Ureter (tissue), 1 donor: Measurements from ENCODE around the gene SCAF11. TPM values are rescaled to one million over a fixed set of nuclear protein-coding genes. Genes with fewer than 3 reads are reported as not detected.
"Not testable (repeated sequence)": the region's sequence is repeated elsewhere in the genome, so short reads cannot be mapped to it uniquely, and the experiment has no call there.

Source experiments
- DNase-seq: peaks from one replicate; pipeline ENCODE4 v3.0.0-alpha.2; 2020; ENCODE audit warnings: low spot score
- total RNA-seq: library from RNA; stranded (reverse); gene quantifications from one replicate; pipeline ENCODE4 v1.2.4, GENCODE V29; 2023
- donor health status: DM: yes; HTN: yes; CAD: no.

SCAF11 gene
- 163 TPM for total RNA-seq

- peak; percentile 100 for DNase-seq
Observed at GRCh38 chr12:45990468-45991283, at the start of gene SCAF11. Gene SCAF11 (minus strand): TSS chr12:45990574. CDS start chr12:45964167, 26,407 bp downstream.

- not testable (repeated sequence) for DNase-seq
Observed at GRCh38 chr12:46037066-46037465, 46.7 kb upstream of the SCAF11 start.

GRCh38 chr12:46027172-46027571, 36.8 kb upstream of the SCAF11 start:
- no peak for DNase-seq

GRCh38 chr12:46024099-46024498, 33.7 kb upstream of the SCAF11 start:
- no peak for DNase-seq

GRCh38 chr12:46020768-46021167, 30.4 kb upstream of the SCAF11 start:
- DNase-seq = no peak

- DNase-seq = not testable (repeated sequence)
Observed at GRCh38 chr12:46018712-46019111, 28.3 kb upstream of the SCAF11 start.

- DNase-seq = not testable (repeated sequence)
Observed at GRCh38 chr12:46017866-46018375, 27.5 kb upstream of the SCAF11 start.

GRCh38 chr12:46005823-46006222, 15.4 kb upstream of the SCAF11 start:
- no peak for DNase-seq

GRCh38 chr12:46005151-46005797, 14.9 kb upstream of the SCAF11 start:
- DNase-seq = no peak

- DNase-seq = no peak
Observed at GRCh38 chr12:46004715-46005114, 14.3 kb upstream of the SCAF11 start.

GRCh38 chr12:46000076-46000475, 9.7 kb upstream of the SCAF11 start:
- not testable (repeated sequence) for DNase-seq

GRCh38 chr12:45994736-45995135, 4.4 kb upstream of the SCAF11 start:
- no peak for DNase-seq

- DNase-seq = peak; percentile 79
Observed at GRCh38 chr12:45991284-45992249, 1.2 kb upstream of the SCAF11 start.

GRCh38 chr12:45989721-45990467, 480 bp downstream of the SCAF11 start:
- peak; percentile 77 for DNase-seq

- DNase-seq = no peak
Observed at GRCh38 chr12:45989287-45989686, 1.1 kb downstream of the SCAF11 start.

- no peak for DNase-seq
Observed at GRCh38 chr12:45988264-45988663, 2.1 kb downstream of the SCAF11 start.

- no peak for DNase-seq
Observed at GRCh38 chr12:45987340-45987727, 3.0 kb downstream of the SCAF11 start.

- DNase-seq = no peak
Observed at GRCh38 chr12:45986641-45987339, 3.6 kb downstream of the SCAF11 start.

GRCh38 chr12:45981075-45981837, 9.1 kb downstream of the SCAF11 start:
- DNase-seq = no peak

- no peak for DNase-seq
Observed at GRCh38 chr12:45980540-45980939, 9.8 kb downstream of the SCAF11 start.
